Measurements from ENCODE around the gene OR2B2.

The OR2B2 gene

GRCh38 chr6:27893836-27894807, 18.1 kb downstream of the OR2B2 start:
- peak overlapping the region; percentile 90 for H3K4me3 ChIP-seq (ENCODE audit: low read depth, low read length)

DNA sequence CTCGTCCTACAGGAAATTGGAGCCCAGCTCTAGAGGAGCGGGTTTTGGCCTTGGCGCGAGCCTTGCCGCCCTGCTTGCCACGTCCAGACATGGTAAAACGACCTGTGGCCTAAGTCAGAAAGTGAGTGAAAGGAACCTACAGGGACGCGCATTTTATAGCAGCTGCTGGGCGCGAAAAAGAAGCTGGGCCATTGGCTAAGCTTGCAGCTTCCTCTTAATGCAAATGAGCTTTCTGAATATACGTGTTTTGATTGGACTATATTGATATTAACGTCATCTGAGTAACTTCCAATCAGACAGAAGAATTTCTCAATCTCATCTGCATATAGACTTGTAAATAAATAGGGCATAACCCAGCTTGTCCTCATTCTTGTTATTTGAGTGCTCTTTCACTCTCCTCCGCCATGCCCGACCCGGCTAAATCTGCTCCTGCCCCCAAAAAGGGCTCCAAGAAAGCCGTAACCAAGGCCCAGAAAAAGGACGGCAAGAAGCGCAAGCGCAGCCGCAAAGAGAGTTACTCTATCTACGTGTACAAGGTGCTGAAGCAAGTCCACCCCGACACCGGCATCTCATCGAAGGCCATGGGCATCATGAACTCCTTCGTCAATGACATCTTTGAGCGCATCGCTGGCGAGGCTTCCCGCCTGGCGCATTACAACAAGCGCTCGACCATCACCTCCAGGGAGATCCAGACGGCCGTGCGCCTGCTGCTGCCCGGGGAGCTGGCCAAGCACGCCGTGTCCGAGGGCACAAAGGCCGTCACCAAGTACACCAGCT, 18.9 kb downstream of the OR2B2 start:
- peak overlapping the region; percentile 90 for H3K4me3 ChIP-seq (ENCODE audit: low read depth, low read length)

DNA sequence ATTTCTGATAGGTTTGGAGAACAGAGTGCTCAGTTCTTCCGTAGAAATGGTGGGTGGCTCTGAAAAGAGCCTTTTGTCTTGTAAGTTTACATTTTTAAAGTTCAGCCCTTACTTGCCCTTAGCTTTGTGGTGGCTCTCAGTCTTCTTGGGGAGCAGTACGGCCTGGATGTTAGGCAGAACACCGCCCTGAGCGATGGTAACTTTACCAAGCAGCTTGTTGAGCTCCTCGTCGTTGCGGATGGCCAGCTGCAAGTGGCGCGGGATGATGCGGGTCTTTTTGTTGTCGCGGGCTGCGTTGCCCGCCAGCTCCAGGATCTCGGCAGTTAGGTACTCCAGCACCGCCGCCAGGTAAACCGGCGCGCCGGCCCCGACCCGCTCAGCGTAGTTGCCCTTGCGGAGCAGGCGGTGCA, 19.5 kb downstream of the OR2B2 start:
- peak overlapping the region; percentile 89 for H3K4me3 ChIP-seq (ENCODE audit: low read depth, low read length)

- H3K4me3 ChIP-seq (ENCODE audit: low read depth, low read length), result peak overlapping the region; percentile 89
Observed at GRCh38 chr6:27891320-27891875, 20.8 kb downstream of the OR2B2 start.

- peak overlapping the region; percentile 89 for H3K4me3 ChIP-seq (ENCODE audit: low read depth, low read length)
Observed at GRCh38 chr6:27890445-27891319, 21.5 kb downstream of the OR2B2 start.

DNA sequence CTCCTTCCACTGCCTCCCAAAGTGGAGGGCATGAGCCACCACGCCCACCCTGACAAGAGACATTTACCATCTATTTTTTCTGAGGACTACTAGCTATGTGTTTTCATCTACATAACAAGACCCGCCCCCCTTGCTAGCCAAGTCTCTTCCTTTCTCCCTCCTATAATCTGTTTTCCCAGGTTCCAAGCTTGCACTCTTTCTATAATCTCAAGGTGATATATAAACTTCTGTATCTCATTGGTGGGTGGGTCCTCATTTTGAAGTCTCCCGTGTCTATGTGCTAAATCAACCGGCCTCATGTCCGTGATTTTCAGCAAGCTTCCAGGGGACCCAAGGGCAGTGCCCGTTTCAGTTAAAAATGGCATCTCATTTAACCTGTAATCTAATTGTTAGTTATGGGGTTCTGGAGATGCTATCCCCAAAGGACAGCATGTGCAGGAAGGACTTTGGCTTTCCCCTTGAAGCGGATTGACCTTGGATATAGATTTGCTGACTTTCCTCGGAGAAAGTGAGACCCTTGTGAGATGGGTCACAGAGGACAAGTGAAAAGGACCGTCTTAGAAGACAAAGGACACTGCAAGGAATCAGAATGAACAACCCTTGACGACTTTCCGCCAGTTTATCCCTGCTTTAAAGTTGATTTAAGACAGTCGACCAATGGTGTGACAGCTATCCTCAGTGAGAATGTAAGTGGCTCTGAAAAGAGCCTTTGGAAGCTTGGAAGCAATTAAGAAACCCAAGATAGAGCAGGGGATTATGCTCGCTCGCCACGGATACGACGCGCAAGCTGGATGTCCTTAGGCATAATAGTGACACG, 22.4 kb downstream of the OR2B2 start:
- peak overlapping the region; percentile 76 for H3K4me3 ChIP-seq (ENCODE audit: low read depth, low read length)

DNA sequence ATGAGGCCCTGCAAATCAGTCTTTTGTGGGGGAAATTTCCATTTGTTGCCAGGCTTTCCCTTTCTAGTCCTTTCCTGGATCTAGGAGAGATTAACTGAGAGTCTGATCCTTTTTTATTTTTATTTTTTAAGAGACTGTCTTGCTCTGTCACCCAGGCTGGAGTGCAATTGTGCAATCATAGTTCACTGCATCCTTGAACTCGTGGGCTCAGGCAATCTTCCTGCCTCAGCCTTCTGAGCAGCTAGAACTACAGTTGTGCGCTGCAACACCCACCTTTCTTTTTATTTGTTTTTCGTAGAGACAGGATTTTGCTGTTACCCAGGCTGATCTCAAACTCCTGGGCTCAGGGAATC, 22.9 kb downstream of the OR2B2 start:
- no peak overlapping the region for H3K4me3 ChIP-seq (ENCODE audit: low read depth, low read length)

GRCh38 chr6:27888566-27888965, 23.6 kb downstream of the OR2B2 start:
- no peak overlapping the region for H3K4me3 ChIP-seq (ENCODE audit: low read depth, low read length)

DNA sequence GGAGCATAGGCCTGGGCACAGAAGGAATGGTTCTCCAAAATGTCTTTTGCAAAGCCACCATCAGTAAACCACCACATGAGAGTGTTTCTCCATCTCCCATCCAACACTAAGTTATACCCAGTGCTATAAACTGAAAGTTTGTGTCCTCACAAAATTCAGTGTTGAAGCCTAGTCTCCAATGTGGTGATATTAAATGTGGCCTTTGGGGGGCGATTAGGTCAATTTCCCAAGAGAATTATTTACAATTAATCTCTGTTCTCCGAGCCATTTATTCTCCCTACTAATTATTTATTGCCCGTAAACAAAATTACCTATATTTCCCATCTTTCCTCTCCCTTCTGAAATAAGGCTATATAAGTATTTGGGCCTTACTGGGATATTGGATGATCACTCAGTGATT, 26.1 kb downstream of the OR2B2 start:
- H3K4me3 ChIP-seq (ENCODE audit: low read depth, low read length), result no peak overlapping the region

GRCh38 chr6:27883136-27883535, 29.1 kb downstream of the OR2B2 start:
- H3K4me3 ChIP-seq (ENCODE audit: low read depth, low read length), result no peak overlapping the region

- H3K4me3 ChIP-seq (ENCODE audit: low read depth, low read length), result no peak overlapping the region
Observed at GRCh38 chr6:27882624-27883023, 29.6 kb downstream of the OR2B2 start.

DNA sequence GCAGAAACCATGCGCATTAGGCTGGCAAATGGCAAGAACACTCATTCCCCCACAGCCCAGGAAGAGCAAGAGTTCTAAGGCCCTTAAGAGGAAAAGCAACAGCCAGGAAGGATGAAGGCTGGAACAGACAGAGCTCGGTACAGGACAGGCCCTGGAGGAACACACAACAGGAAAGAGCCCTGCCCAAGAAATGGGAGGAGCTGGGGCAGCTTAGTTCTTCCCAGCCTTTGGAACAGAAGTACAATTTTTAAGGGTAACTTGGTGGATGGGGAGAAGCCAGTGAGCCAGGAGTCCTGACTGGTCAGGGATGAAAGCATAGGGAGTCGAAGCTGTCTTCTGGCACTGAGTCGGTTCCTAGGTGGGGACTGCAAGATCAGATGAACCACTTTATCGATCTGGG, 32.4 kb downstream of the OR2B2 start:
- H3K4me3 ChIP-seq (ENCODE audit: low read depth, low read length), result no peak overlapping the region

DNA sequence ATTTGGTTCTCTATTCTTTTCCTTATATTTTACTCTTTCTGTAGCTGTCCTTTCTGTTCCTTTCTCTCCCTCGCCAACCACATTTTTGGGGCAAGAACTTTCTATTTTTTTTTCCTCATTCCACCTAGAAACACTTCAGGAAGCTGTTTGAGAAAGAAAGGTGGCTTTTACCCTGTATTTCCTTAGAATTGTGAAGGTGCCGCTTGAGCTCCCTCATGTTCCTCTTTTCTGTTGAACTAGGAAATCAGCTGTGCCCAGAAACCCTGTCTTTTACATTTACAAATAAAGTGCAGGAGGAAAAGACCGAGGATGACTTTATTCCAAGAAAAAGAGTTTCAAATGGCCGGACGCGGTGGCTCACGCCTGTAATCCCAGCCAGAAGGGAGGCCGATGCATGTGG, 38.2 kb downstream of the OR2B2 start:
- peak overlapping the region; percentile 60 for H3K4me3 ChIP-seq (ENCODE audit: low read depth, low read length)

DNA sequence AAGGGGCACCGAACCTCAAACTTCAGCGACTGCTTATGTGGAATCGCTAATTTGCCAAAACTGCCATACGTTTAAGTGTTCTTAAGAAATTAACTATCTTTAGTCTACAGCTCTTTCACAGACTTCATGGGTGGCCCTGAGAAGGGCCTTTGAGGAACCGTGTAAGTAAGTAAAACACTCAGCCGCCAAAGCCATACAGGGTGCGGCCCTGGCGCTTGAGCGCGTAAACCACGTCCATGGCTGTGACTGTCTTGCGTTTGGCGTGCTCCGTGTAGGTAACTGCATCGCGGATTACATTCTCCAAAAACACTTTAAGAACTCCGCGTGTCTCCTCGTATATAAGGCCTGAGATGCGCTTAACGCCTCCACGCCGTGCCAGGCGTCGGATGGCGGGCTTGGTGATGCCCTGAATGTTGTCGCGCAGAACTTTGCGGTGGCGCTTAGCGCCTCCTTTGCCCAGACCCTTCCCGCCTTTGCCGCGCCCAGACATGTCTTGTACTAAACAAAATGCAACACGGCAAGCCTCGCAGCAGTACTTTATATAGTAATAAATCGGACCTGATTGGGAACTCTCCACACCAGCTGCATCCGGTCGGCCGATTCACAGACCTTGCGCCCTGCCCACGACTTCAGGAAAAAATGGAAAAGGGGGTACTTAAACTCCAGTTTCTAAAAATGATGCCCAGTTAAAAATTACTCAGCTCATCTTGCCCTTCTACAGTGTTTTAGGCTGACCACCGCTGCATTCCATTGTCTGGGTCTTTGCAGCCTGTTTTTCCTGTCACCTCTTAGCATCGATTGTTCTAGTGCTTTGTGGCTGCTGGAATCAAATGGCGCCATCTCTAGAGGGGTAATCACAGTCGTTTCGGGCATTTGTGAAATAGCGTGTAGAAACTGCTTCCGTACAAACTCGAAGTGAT, 38.9 kb downstream of the OR2B2 start:
- H3K4me3 ChIP-seq (ENCODE audit: low read depth, low read length), result peak overlapping the region; percentile 60

- H3K4me3 ChIP-seq (ENCODE audit: low read depth, low read length), result peak overlapping the region; percentile 60
Observed at GRCh38 chr6:27872642-27873020, 39.6 kb downstream of the OR2B2 start.

DNA sequence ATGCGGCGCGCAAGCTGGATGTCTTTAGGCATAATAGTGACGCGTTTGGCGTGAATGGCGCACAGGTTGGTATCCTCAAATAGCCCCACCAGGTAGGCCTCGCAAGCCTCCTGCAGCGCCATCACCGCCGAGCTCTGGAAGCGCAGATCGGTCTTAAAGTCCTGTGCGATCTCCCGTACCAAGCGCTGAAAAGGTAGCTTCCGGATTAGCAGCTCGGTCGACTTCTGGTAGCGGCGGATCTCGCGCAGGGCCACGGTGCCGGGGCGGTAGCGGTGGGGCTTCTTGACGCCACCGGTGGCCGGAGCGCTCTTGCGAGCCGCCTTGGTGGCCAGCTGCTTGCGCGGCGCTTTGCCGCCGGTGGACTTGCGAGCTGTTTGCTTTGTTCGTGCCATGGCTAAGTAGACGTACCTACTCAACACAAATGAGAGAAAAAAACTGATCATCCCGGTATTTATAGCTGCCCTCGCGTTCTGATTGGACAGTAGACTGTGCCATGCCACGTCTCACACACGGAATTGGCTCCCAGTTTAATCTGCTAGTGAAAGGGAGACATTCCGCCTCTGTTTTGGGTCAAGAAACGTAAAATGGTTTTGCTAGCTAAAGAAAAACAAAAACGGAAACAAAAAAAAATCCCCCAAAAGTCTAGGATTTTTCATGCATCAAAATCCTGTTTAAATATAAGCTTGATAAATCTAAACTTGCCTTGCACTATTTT, 40.1 kb downstream of the OR2B2 start:
- peak overlapping the region; percentile 76 for H3K4me3 ChIP-seq (ENCODE audit: low read depth, low read length)

DNA sequence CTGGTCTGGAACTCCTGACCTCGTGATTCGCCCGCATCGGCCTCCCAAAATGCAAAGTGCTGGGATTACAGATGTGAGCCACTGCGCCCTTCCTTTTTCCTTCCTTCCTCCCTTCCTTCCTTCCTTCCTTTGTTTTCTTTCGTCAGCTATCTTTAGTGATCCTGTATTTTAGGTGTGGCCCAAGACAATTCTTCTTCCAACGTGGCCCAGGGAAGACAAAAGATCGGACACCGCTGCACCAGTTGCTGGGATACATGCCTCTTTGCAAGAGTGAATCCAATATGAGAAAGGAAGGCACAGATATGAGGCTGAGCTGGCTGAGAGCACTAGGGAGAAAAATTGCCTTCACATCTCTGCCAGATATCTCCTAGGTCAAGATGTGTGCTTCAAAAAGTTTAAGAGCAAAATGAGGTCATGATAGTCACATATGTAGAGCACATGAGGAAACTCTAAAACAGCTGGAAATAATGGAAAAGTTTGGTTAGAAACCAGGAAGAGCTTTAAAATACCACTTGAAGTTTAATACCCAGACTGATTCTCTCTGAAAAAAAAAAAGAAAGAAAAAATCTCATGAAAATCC, 41.8 kb downstream of the OR2B2 start:
- no peak overlapping the region for H3K4me3 ChIP-seq (ENCODE audit: low read depth, low read length)

GRCh38 chr6:27868311-27868710, 43.9 kb downstream of the OR2B2 start:
- H3K4me3 ChIP-seq (ENCODE audit: low read depth, low read length), result no peak overlapping the region

All from iPS-11a (cell line).